GM11168 (cell line): Measurements from ENCODE around the gene CNKSR1.
"Not testable (repeated sequence)": the region's sequence is repeated elsewhere in the genome, so short reads cannot be mapped to it uniquely, and the experiment has no call there.

Experiments
- in situ Hi-C: fragments of 300-500 bp; cut with MboI; formaldehyde crosslinking; loops from one replicate; pipeline ENCODE4 v1.12.0; 2022; ENCODE audit warnings: low sequenced_read_pairs; ENCODE audit not compliant: unreplicated experiment

Gene CNKSR1

DNA sequence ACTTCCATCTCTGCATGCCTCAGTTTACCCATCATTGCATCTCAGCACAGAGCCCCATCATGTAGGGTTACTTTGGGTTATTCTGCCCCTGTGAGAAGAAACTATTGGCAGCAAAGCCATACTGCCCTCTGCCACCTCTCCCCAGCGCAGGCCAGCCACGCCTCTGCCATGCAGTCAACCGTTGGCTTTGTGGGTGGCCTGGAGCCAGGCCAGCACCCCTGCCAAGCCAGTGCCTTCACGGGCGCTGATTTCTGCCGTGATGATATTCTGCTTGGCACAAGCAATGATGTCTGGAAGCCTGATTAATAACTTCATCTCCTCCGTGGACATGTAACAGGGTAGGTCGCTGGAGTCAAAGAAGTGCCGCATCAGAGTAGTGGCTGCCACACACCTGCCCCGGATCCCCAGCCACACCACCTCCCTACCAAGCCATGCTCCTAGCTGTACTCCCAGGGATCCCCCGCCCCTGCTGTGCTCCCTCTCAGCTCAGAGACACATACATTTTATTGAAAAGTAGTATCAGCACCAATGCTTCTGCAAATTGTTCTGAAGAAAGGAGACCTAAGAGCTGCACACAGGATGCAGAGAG, 41.7 kb downstream of the CNKSR1 start:
- in situ Hi-C loops, result no loop called here

- in situ Hi-C loops, result no loop called here
Observed at GRCh38 chr1:26220199-26220912, 43.1 kb downstream of the CNKSR1 start.

- in situ Hi-C loops, result no loop called here
Observed at GRCh38 chr1:26221094-26221493, 43.8 kb downstream of the CNKSR1 start.

GRCh38 chr1:26224606-26225005, 47.3 kb downstream of the CNKSR1 start:
- in situ Hi-C loops, result no loop called here

DNA sequence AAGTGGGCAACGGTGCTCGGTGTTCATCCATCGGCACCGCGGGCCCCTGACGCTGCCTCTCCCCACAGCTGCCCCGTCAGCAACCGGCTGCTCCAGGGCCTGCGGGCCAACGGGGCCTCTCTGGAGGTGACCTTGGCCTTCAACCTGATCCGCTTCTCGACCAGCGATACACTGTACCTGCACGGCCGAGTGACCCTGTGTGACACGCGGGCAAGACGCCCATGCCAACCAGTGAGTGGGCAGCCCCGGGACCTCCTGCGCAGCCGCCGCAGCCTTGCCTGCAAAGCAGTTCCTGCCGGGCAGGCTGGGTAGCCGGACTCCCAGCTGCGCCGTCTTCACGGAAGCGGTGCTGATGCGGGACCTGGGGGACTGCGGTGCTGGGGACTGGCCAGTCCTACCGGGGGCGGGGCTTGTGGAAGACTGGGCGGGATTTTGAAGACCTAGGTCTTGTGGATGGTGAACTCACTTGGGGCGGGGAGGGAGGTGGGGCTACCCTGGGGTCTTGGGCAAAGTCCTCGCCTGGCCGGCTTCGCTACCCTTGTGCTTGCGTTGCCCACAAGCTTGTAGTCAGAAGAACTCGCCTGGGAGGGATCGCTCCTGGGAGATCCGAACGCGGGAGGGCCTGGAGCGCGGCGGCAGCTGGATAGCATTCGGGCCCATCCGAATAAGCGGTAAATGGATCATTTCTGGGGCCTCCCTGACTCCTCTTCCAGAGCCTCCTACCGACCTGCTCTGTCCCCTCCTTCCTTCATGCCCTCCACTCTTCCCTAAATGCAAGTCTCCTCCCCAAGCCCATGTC, 47.9 kb downstream of the CNKSR1 start:
- in situ Hi-C loops, result no loop called here

DNA sequence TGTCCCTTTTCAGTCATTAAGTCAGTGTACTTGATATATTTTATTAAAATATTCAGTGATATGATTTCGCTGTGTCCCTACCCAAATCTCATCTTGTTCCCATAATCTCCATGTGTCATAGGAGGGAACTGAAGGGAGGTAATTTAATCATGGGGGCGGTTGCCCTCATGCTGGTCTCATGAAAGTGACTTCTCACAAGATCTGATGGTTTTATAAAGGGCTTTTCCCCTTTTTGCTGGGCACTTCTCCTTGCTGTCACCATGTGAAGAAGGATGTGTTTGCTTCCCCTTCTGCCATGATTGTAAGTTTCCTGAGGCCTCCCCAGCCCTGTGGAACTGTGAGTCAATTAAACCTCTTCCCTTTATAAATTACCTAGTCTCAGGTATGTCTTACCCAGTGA, 53.4 kb downstream of the CNKSR1 start:
- in situ Hi-C loops, result not testable (repeated sequence)

DNA sequence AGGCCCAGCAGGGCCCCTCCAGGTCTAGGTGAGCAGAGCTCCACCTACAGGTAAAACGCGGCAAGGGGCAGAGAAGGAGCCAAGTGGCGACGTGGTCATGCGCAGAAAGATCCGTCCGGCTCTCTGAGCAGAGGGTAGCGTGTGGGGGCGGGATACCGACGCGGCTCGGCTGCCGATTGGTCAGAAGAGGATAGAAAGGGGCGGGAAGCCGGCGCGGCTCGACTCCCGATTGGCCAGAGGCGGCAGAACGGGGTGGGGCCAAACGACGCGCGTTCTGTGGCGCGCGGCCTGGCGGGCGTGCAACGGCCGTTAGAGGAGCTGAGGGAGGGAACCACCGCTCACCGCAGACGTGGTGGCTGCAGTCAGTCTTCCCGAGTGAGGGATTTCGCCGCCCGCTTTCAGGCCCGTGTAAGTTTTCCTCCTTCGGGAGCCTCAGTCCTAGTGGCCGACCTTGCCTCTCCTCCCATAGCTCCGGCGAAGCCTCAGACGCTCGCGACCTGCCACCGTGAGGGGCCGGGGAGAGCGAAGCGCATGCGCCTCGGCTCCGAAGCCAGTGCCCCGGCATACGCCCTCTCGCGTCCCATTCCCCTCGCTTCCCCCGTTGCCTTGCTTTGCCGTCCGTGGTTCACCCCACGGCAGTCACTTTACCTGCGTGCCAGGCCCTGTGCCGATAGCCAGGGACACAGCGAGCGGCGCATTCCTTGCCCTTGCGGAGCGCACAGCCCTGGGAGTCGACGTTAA, 56.8 kb downstream of the CNKSR1 start, which contains the start of gene CEP85:
TSS of gene CEP85 (plus strand) at position 298 of the 741 bp plus-strand sequence. CDS start 5,584 bp downstream, outside the sequence.
- in situ Hi-C loops, result no loop called here

DNA sequence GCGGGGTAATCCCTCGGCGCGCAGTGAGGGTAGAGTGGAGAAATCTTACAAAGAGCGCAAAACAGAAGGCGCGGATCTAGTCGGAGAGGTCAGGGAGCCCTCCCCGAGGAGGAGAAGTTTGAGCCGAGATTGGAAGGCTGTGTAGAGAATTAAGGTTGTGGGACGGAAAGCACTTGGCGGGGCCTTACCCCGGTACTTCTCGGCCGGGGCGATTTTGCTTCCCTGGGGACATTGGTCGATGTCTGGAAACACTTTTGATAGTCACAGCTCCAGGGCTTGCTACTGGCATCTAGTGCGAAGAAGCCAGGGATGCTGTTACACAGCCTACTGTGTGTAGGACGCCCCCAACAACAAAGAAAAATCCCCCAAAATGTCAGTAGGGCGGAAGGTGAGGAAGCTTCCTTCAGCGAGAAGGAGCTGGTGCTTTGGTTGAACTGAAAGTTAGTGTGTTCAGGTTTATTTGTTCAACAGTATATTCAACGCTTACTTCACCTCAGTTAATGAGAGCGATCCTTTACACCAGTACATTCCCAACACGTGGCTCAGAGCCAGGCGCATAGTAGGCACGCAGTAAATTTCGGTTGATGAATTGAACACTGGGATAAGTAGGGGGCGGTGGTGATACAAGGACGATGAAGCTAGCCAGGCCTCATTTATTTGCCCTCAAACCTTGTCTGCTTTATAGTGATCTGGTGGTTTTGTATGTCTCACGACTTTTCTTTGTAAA, 57.5 kb downstream of the CNKSR1 start:
- in situ Hi-C loops, result no loop called here

DNA sequence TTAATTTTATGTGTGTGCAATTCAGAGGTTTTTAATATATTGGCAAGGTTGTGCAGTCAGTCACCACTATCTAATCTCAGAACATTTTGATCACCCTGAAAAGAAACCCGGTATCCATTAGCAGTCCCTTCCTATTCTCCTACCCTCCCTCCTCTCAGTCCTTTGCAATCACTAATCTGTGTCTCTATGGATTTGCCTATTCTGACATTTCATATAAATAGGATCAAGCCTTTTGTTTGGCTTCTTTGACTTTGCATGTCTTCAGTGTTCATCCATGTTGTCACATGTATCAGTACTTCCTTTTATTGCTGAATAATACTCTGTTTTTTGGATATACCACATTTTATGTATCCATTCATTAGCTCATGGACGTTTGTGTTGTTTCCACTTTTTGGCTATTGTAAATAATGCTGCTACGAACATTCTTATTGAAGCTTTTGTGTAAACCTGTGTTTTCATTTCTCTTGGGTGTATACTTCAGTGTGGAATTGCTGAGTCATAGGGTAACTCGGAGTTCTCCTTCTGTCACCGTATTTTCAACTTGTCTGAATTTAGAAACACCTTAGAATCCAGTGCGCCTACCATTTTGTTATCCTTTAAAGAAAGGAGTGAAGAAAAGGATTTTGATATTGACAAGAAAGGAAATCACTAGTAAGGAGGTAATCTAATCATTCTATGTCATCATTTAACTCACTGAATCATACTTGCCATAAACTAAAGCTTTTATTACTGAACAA, 60.1 kb downstream of the CNKSR1 start:
- in situ Hi-C loops, result no loop called here
